H1 (cell line): ENCODE results near the gene COL27A1. TPM values are rescaled to one million over a fixed set of nuclear protein-coding genes. Genes with fewer than 3 reads are reported as not detected.

Experiments
- CTCF ChIA-PET: fragments of 300-600 bp; sonication (Branson Sonifier 250); formaldehyde crosslinking; loops from one replicate; lab custom pipeline; 2021; ENCODE audit not compliant: partially characterized antibody; lab: Charles Lee
- POLR2A ChIA-PET: fragments of 300-600 bp; sonication (Branson Sonifier 250); formaldehyde crosslinking; loops from one replicate; lab custom pipeline; 2021; ENCODE audit warnings: inconsistent platforms; ENCODE audit not compliant: partially characterized antibody; lab: Charles Lee
- DNase-seq, 2 experiments: peaks; one replicate each; pipeline versions ENCODE4 v3.0.0 to v3.0.0-alpha.2; 2010 to 2022; ENCODE audit warnings: low spot score in 2 of 2, low read depth in 1 of 2, mixed read lengths in 1 of 2
- FAIRE-seq: peaks from 2 replicates; lab custom pipeline; 2011; peaks lifted over from hg19 to GRCh38; lab: Jason Lieb, UNC
- H2AFZ ChIP-seq: 2 replicates; pipeline ENCODE4 v1.8.1; 2012; ENCODE audit warnings: low read length, inconsistent platforms
- H2AK5ac ChIP-seq: 2 replicates; pipeline ENCODE4 v1.6.1; 2013; ENCODE audit warnings: low read depth, low read length
- H2BK120ac ChIP-seq: replicated peaks from 2 replicates; pipeline ENCODE3; 2013; ENCODE audit warnings: low read depth, low read length, inconsistent platforms
- H2BK12ac ChIP-seq: 2 replicates; pipeline ENCODE4 v1.6.1; 2013; ENCODE audit warnings: low read depth, low read length
- H2BK15ac ChIP-seq: 2 replicates; pipeline ENCODE4 v1.6.1; 2013; ENCODE audit warnings: low read length
- H2BK20ac ChIP-seq: 2 replicates; pipeline ENCODE4 v1.6.1; 2013; ENCODE audit warnings: low read length
- H2BK5ac ChIP-seq: 2 replicates; pipeline ENCODE4 v1.6.1; 2013; ENCODE audit warnings: low read depth, low read length
- H3K14ac ChIP-seq: 2 replicates; pipeline ENCODE4 v1.6.1; 2013; ENCODE audit warnings: inconsistent platforms; ENCODE audit not compliant: insufficient read length
- H3K18ac ChIP-seq: 2 replicates; pipeline ENCODE4 v1.6.1; 2013; ENCODE audit warnings: low read length; ENCODE audit errors: extremely low read depth
- H3K23ac ChIP-seq: 2 replicates; pipeline ENCODE4 v1.6.1; 2013; ENCODE audit warnings: inconsistent platforms; ENCODE audit not compliant: insufficient read length
- H3K23me2 ChIP-seq: 2 replicates; pipeline ENCODE4 v1.6.1; 2013; ENCODE audit warnings: low read depth, low read length
- H3K27ac ChIP-seq: 2 replicates; pipeline ENCODE4 v1.6.1; 2011; ENCODE audit warnings: low read depth, low read length, inconsistent platforms
- H3K27me3 ChIP-seq, 4 experiments: replicated peaks in 1 of 4; 1 replicate in 1 of 4; 2 replicates in 3 of 4; pipeline versions ENCODE4 v1.6.1 to v1.8.1; 2011 to 2013; ENCODE audit warnings: low read length in 3 of 4, mild to moderate bottlenecking in 3 of 4, inconsistent platforms in 2 of 4, mixed read lengths in 2 of 4, moderate library complexity in 1 of 4; ENCODE audit not compliant: control insufficient read depth in 3 of 4, insufficient read depth in 3 of 4; ENCODE audit errors: extremely low read depth in 1 of 4
- H3K36me3 ChIP-seq, 4 experiments: 2 replicates each; pipeline versions ENCODE4 v1.6.1 to v1.8.1; 2011 to 2013; ENCODE audit warnings: mild to moderate bottlenecking in 4 of 4, low read length in 3 of 4, moderate library complexity in 2 of 4, control low read depth in 1 of 4, inconsistent platforms in 1 of 4; ENCODE audit not compliant: insufficient read depth in 4 of 4, control insufficient read depth in 2 of 4
- H3K4ac ChIP-seq: replicated peaks from 2 replicates; pipeline ENCODE3; 2013; ENCODE audit warnings: low read length, low read depth, mixed read lengths, inconsistent platforms; ENCODE audit not compliant: insufficient read length
- H3K4me1 ChIP-seq, 4 experiments: replicated peaks in 1 of 4; 1 replicate in 1 of 4; 2 replicates in 3 of 4; pipeline versions ENCODE4 v1.6.1 to v1.8.1; 2011 to 2013; ENCODE audit warnings: low read length in 3 of 4, inconsistent platforms in 2 of 4, mixed read lengths in 1 of 4; ENCODE audit not compliant: insufficient read depth in 4 of 4, control insufficient read depth in 3 of 4
- H3K4me2 ChIP-seq, 2 experiments: 2 replicates each; pipeline versions ENCODE4 v1.6.1 to v1.8.1; 2011 to 2013; ENCODE audit warnings: low read depth in 2 of 2, low read length in 2 of 2, control low read depth in 1 of 2, inconsistent platforms in 1 of 2, mild to moderate bottlenecking in 1 of 2; ENCODE audit not compliant: insufficient read depth in 1 of 2
- H3K4me3 ChIP-seq, 4 experiments: fragments of 200-600, 300-600 bp in 1 of 4; sonication (generic), shearing (Covaris generic), sonication (Bioruptor Twin) in 1 of 4; 2 replicates each; pipeline versions ENCODE4 v1.5.1 to v1.8.1; 2011 to 2016; ENCODE audit warnings: low read length in 4 of 4, low read depth in 3 of 4, control low read depth in 2 of 4, inconsistent platforms in 2 of 4, mild to moderate bottlenecking in 2 of 4, mixed read lengths in 1 of 4, moderate library complexity in 1 of 4; ENCODE audit not compliant: insufficient read depth in 2 of 4; ENCODE audit errors: extremely low read depth in 1 of 4
- H3K56ac ChIP-seq: replicated peaks from 2 replicates; pipeline ENCODE3; 2013; ENCODE audit warnings: low read depth, mild to moderate bottlenecking, mixed read lengths, low read length, inconsistent platforms; ENCODE audit not compliant: insufficient read length
- H3K79me1 ChIP-seq: 2 replicates; pipeline ENCODE4 v1.6.1; 2013; ENCODE audit warnings: low read depth, low read length, control low read depth
- H3K79me2 ChIP-seq, 2 experiments: 2 replicates each; pipeline versions ENCODE4 v1.6.1 to v1.8.1; 2012 to 2013; ENCODE audit warnings: low read length in 2 of 2, mild to moderate bottlenecking in 2 of 2, inconsistent platforms in 1 of 2; ENCODE audit not compliant: insufficient read depth in 2 of 2, control insufficient read depth in 1 of 2
- H3K9ac ChIP-seq, 4 experiments: replicated peaks in 1 of 4; 1 replicate in 1 of 4; 2 replicates in 3 of 4; pipeline versions ENCODE4 v1.6.1 to v1.8.1; 2011 to 2013; ENCODE audit warnings: low read depth in 3 of 4, low read length in 3 of 4, control low read depth in 2 of 4, mild to moderate bottlenecking in 2 of 4, moderate library complexity in 2 of 4, inconsistent platforms in 1 of 4; ENCODE audit errors: extremely low read depth in 1 of 4
- H3K9me3 ChIP-seq, 2 experiments: 2 replicates each; pipeline versions ENCODE4 v1.6.1 to v1.8.1; 2012 to 2013; ENCODE audit warnings: mild to moderate bottlenecking in 2 of 2, moderate library complexity in 2 of 2, control low read depth in 1 of 2, inconsistent platforms in 1 of 2, low read depth in 1 of 2, low read length in 1 of 2, mixed read lengths in 1 of 2; ENCODE audit not compliant: insufficient read depth in 2 of 2
- H4K20me1 ChIP-seq, 2 experiments: replicated peaks in 1 of 2; 2 replicates each; pipeline versions ENCODE3 to v1.8.1; 2011 to 2013; ENCODE audit warnings: inconsistent platforms in 2 of 2, low read length in 2 of 2, mild to moderate bottlenecking in 1 of 2; ENCODE audit not compliant: insufficient read depth in 2 of 2, control insufficient read depth in 1 of 2
- H4K5ac ChIP-seq: 2 replicates; pipeline ENCODE4 v1.6.1; 2013; ENCODE audit warnings: low read length, low read depth, mixed read lengths, inconsistent platforms; ENCODE audit not compliant: insufficient read length
- H4K8ac ChIP-seq: 2 replicates; pipeline ENCODE4 v1.8.0; 2013; ENCODE audit warnings: mild to moderate bottlenecking, moderate library complexity, low read length, inconsistent platforms; ENCODE audit not compliant: insufficient read depth; ENCODE audit errors: extremely low read depth
- H4K91ac ChIP-seq: replicated peaks from 2 replicates; pipeline ENCODE3; 2013; ENCODE audit warnings: low read length, mixed read lengths, inconsistent platforms; ENCODE audit not compliant: insufficient read length
- CBX8 ChIP-seq: fragments of 300-800, 300-1000 bp; sonication (generic); IDR thresholded peaks from 2 replicates; pipeline ENCODE4 v1.7.1; 2016; ENCODE audit warnings: low read depth, low read length, borderline replicate concordance
- KDM1A ChIP-seq: fragments of 200-600, 300-600 bp; sonication (generic); IDR thresholded peaks from 2 replicates; pipeline ENCODE4 v1.7.1; 2016; ENCODE audit warnings: mild to moderate bottlenecking, low read length, borderline replicate concordance
- KDM5A ChIP-seq: fragments of 200-600 bp; IDR thresholded peaks from 2 replicates; pipeline ENCODE4 v1.7.1; 2012; ENCODE audit warnings: mild to moderate bottlenecking, low read length, inconsistent platforms, mixed read lengths
- USF2 ChIP-seq: IDR thresholded peaks from 2 replicates; pipeline ENCODE4 v1.6.1; 2011; ENCODE audit warnings: low read length, improper control_type of control experiment
- WGBS, 2 experiments: shearing (Covaris generic) in 1 of 2; methylation state at CpG; one replicate each; pipeline versions ENCODE4 v1.1.6 to v1.1.7; 2013 to 2015; ENCODE audit warnings: low lambda C conversion rate in 2 of 2, mixed read lengths in 2 of 2, inconsistent platforms in 1 of 2, low coverage in 1 of 2, missing lambda C conversion rate in 1 of 2; ENCODE audit not compliant: insufficient replicate concordance in 2 of 2, insufficient coverage in 1 of 2, insufficient read length in 1 of 2; ENCODE audit errors: extremely low coverage in 1 of 2, missing lambda C conversion rate in 1 of 2; 5-methylcytosine and 5-hydroxymethylcytosine counted together
- polyA plus RNA-seq, 7 experiments: library from polyadenylated mRNA; depleted of rRNA in 3 of 7; stranded (reverse) in 5 of 7; unstranded in 2 of 7; fragments of >200 nt in 5 of 7; fragments of 200-250 nt in 2 of 7; gene quantifications; 1 replicate in 5 of 7; 2 replicates in 1 of 7; 4 replicates in 1 of 7; pipeline versions ENCODE4 v1.2.1 to v1.2.3, GENCODE V29; 2011 to 2013; ENCODE audit warnings: missing spikeins in 2 of 7, mixed read lengths in 2 of 7
- total RNA-seq: library from RNA; stranded (reverse); fragmentation: NEBNext Ultra II Directional; extraction: Animal tissue kit (Norgen Biotek cat#: 25700); gene quantifications from 2 replicates; pipeline ENCODE4 v1.2.1, GENCODE V29; 2021

Gene COL27A1
- total and polyA plus RNA-seq, 2 of the 8 experiments (the other 6 are each of a cell fraction or from before 2014, with no cell fraction given) = 15.1 to 22.8 TPM

- POLR2A ChIA-PET = no interaction called here
- H2BK20ac ChIP-seq = no peak overlapping the region
- H3K23ac ChIP-seq = no peak overlapping the region
- peak; percentile 13 for FAIRE-seq
- peaks cover 2 to 3% of the 10 kb centered on the region in 2 experiments for H4K20me1 ChIP-seq
- H4K5ac ChIP-seq = no peak overlapping the region
- no peak overlapping the region for H3K56ac ChIP-seq
- CTCF ChIA-PET = interaction anchor here (0.9 to 2.3 kb wide), 12 partner anchors 10 to 139 kb away, joined by 3 to 11 read pairs (median 4); partner anchors contain the start of gene COL27A1
- no peaks in the 10 kb centered on the region for H3K79me1 ChIP-seq
- H3K14ac ChIP-seq = no peak overlapping the region
- H2BK5ac ChIP-seq = no peak overlapping the region
- no peak overlapping the region for H2BK15ac ChIP-seq
- H2BK12ac ChIP-seq = no peak overlapping the region
- no peaks in the 10 kb centered on the region for H3K27me3 ChIP-seq
- no peaks in the 10 kb centered on the region for H3K79me2 ChIP-seq
- no peak overlapping the region for H4K8ac ChIP-seq
- DNase-seq = no peak
- TF ChIP-seq CBX8 = no peak
- 0 out of 2 replicates have a peak, but pooled peaks have one; percentile 42 for TF ChIP-seq KDM1A
- no peak for TF ChIP-seq USF2
- no peak for TF ChIP-seq KDM5A
- H3K9me3 ChIP-seq = no peaks in the 10 kb centered on the region
- no peak overlapping the region for H3K9ac ChIP-seq
- no peaks in the 10 kb centered on the region for H3K23me2 ChIP-seq
- H2AK5ac ChIP-seq = no peak overlapping the region
- H3K4me2 ChIP-seq = no peak overlapping the region
- H3K27ac ChIP-seq = no peak overlapping the region
- no peak overlapping the region for H3K4ac ChIP-seq
- no peak overlapping the region for H3K4me3 ChIP-seq
- H2BK120ac ChIP-seq = no peak overlapping the region
- H3K4me1 ChIP-seq = peaks cover 0 to 10% (median 1%) of the 10 kb centered on the region in 4 experiments; a peak in 3 of 7 replicates
- no peak overlapping the region for H3K18ac ChIP-seq
- no peak overlapping the region for H4K91ac ChIP-seq
- H2AFZ ChIP-seq = no peak overlapping the region
- H3K36me3 ChIP-seq = no peaks in the 10 kb centered on the region; a peak in 1 of 8 replicates
- WGBS, 2 experiments = 82% methylated on average over 4 of the region's 4 CpGs; no CpG with 5 or more reads in 1 of the 2 experiments
Measured at GRCh38 chr9:114223564-114224246, 68.4 kb downstream of the COL27A1 start.
